Upper lobe of left lung (tissue), 6 donors: ENCODE measurements around the gene PCDHGB4. TPM values are rescaled to one million over a fixed set of nuclear protein-coding genes. Genes with fewer than 3 reads are reported as not detected.
A peak's percentile ranks its signal among the peaks of the same experiment; 100 is the strongest.
"Not testable (repeated sequence)": the region's sequence is repeated elsewhere in the genome, so short reads cannot be mapped to it uniquely, and the experiment has no call there.

Source experiments
- ATAC-seq, 2 donors: fragments of 200-7000 bp; cut with Tn5 transposase; one replicate each; pipeline ENCODE4 v1.9.1; 2022; ENCODE audit warnings: mild to moderate bottlenecking in 2 of 2, moderate library complexity in 2 of 2; ENCODE audit not compliant: low FRiP score in 2 of 2
- DNase-seq, 2 donors: peaks; one replicate each; pipeline ENCODE4 v3.0.0-alpha.2; 2019 to 2020
- H3K27ac ChIP-seq, 4 donors: fragments of 200-600 bp; sonication (generic); one replicate each; pipeline ENCODE4 v1.5.1; 2016 to 2019
- H3K27me3 ChIP-seq, 4 donors: fragments of 200-600 bp; sonication (generic); one replicate each; pipeline ENCODE4 v1.5.1; 2017 to 2019
- H3K36me3 ChIP-seq, 4 donors: fragments of 200-600 bp; sonication (generic); one replicate each; pipeline ENCODE4 v1.5.1; 2016 to 2019
- H3K4me1 ChIP-seq, 4 donors: fragments of 200-600 bp; sonication (generic); one replicate each; pipeline ENCODE4 v1.5.1; 2018 to 2019
- H3K4me3 ChIP-seq, 4 donors: fragments of 200-600 bp; sonication (generic); one replicate each; pipeline ENCODE4 v1.5.1; 2017 to 2019; ENCODE audit warnings: mild to moderate bottlenecking in 2 of 4, moderate library complexity in 1 of 4
- H3K9me3 ChIP-seq, 4 donors: fragments of 200-600 bp; sonication (generic); one replicate each; pipeline ENCODE4 v1.5.1; 2018 to 2019
- EP300 ChIP-seq, 4 donors: sonication (generic); formaldehyde crosslinking; IDR thresholded peaks; one replicate each; pipeline ENCODE4 v1.5.1; 2017; ENCODE audit warnings: antibody characterized with exemption in 4 of 4, control low read depth in 2 of 4
- POLR2A ChIP-seq, 4 donors: fragments of 450-650 bp; IDR thresholded peaks; one replicate each; pipeline ENCODE4 v1.5.1; 2016 to 2017; ENCODE audit warnings: antibody characterized with exemption in 4 of 4, mild to moderate bottlenecking in 2 of 4
- POLR2AphosphoS5 ChIP-seq, 2 donors: sonication (generic); formaldehyde crosslinking; IDR thresholded peaks; one replicate each; pipeline ENCODE4 v1.5.1; 2017; ENCODE audit warnings: antibody characterized with exemption in 2 of 2
- WGBS, 2 donors: methylation state at CpG; one replicate each; pipeline ENCODE4 v1.1.5; 2017 to 2018; 5-methylcytosine and 5-hydroxymethylcytosine counted together
- total RNA-seq, 6 donors: library from RNA; depleted of rRNA in 4 of 6; stranded (reverse); fragments of >200 nt in 4 of 6; gene quantifications; one replicate each; pipeline versions ENCODE4 v1.1.0 to v1.2.1, GENCODE V29; 2016 to 2021
- TF ChIP-seq, protein P1 (sequence below), 6 experiments: fragments of 450-650 bp in 4 of 6; fragments of 200-600 bp in 2 of 6; sonication (generic) in 2 of 6; IDR thresholded peaks; one replicate each; pipeline ENCODE4 v1.5.1; 2016 to 2019; ENCODE audit warnings: antibody characterized with exemption in 6 of 6
- donor health status: DM: no; HTN: no; CAD: no; lungs with moderate emphysema.
- donor health status: DM: no; HTN: yes; CAD: no; lungs with severe emphysema.

The PCDHGB4 gene
- total RNA-seq, 6 donors from 2014 or later = 2.4 to 6.5 (median 2.9) TPM

DNA sequence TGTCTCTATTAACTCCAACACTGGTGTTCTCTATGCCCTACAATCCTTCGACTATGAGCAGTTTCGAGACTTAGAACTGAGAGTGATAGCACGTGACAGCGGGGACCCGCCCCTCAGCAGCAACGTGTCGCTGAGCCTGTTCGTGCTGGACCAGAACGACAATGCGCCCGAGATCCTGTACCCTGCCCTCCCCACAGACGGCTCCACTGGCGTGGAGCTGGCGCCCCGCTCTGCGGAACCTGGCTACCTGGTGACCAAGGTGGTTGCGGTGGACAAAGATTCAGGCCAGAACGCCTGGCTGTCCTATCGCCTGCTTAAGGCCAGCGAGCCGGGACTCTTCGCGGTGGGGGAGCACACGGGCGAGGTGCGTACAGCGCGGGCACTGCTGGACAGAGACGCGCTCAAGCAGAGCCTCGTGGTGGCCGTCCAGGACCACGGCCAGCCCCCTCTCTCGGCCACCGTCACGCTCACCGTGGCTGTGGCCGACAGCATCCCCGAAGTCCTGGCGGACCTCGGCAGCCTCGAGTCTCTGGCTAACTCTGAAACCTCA lies 35.3 kb downstream of the PCDHGB4 start:
- DNase-seq = peak in 1 of 2 donors; percentile 59
- Histone ChIP-seq H3K36me3 (no peaks in the 10 kb centered on the region), H3K27me3 (no peaks in the 10 kb centered on the region), H3K9me3 (peaks cover 80 to 97% (median 89%) of the 10 kb centered on the region in 4 donors), H3K4me1 (peaks cover 0 to 13% (median 1%) of the 10 kb centered on the region in 4 donors), H3K4me3 (no peak overlapping the region), H3K27ac (no peak overlapping the region)
- TF ChIP-seq POLR2A (IDR thresholded peaks at IDR 0.05) = no peak
- TF ChIP-seq EP300 (IDR thresholded peaks at IDR 0.05) = no peak
- TF ChIP-seq POLR2AphosphoS5 (IDR thresholded peaks at IDR 0.05) = no peak
- TF ChIP-seq, protein P1, sequence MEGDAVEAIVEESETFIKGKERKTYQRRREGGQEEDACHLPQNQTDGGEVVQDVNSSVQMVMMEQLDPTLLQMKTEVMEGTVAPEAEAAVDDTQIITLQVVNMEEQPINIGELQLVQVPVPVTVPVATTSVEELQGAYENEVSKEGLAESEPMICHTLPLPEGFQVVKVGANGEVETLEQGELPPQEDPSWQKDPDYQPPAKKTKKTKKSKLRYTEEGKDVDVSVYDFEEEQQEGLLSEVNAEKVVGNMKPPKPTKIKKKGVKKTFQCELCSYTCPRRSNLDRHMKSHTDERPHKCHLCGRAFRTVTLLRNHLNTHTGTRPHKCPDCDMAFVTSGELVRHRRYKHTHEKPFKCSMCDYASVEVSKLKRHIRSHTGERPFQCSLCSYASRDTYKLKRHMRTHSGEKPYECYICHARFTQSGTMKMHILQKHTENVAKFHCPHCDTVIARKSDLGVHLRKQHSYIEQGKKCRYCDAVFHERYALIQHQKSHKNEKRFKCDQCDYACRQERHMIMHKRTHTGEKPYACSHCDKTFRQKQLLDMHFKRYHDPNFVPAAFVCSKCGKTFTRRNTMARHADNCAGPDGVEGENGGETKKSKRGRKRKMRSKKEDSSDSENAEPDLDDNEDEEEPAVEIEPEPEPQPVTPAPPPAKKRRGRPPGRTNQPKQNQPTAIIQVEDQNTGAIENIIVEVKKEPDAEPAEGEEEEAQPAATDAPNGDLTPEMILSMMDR (IDR thresholded peaks at IDR 0.05) = no peak
- ATAC-seq = no peak
- 32% methylated on average over 28 to 39 of the region's 42 CpGs for WGBS, 2 donors

DNA sequence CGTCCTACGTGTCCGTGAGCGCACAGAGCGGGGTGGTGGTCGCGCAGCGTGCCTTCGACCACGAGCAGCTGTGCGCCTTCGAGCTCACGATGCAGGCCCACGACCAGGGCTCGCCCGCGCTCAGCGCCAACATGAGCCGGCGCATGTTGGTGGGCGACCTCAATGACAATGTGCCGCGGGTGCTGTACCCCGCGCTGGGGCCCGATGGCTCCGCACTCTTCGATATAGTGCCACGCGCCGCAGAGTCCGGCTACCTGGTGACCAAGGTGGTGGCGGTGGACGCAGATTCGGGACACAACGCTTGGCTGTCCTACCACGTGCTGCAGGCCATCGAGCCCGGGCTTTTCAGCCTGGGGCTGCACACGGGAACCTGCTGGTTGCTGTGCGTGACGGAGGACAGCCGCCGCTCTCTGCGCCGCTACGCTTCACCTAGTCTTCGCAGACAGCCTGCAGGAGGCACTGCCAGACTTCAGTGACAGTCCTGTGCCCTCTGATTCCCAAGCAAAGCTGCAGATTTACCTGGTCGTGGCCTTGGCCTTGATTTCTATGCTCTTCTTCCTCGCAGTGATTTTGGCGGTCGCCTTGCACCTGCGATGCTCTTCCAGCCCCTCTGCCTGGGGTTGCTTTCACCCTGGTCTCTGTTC lies 40.4 kb downstream of the PCDHGB4 start:
- Histone ChIP-seq H3K27me3 (no peaks in the 10 kb centered on the region), H3K9me3 (peaks cover 75 to 88% (median 82%) of the 10 kb centered on the region in 4 donors), H3K4me1 (peaks cover 0 to 11% (median 2%) of the 10 kb centered on the region in 4 donors), H3K36me3 (no peaks in the 10 kb centered on the region), H3K27ac (no peak overlapping the region), H3K4me3 (no peak overlapping the region)
- WGBS, 2 donors = 34 to 48% methylated on average over 17 to 43 of the region's 53 CpGs
- TF ChIP-seq POLR2AphosphoS5 (IDR thresholded peaks at IDR 0.05) = no peak
- TF ChIP-seq EP300 (IDR thresholded peaks at IDR 0.05) = no peak
- TF ChIP-seq, protein P1 (IDR thresholded peaks at IDR 0.05) = no peak
- no peak for TF ChIP-seq POLR2A (IDR thresholded peaks at IDR 0.05)
- DNase-seq = peak in 1 of 2 donors; percentile 71
- ATAC-seq = no peak

DNA sequence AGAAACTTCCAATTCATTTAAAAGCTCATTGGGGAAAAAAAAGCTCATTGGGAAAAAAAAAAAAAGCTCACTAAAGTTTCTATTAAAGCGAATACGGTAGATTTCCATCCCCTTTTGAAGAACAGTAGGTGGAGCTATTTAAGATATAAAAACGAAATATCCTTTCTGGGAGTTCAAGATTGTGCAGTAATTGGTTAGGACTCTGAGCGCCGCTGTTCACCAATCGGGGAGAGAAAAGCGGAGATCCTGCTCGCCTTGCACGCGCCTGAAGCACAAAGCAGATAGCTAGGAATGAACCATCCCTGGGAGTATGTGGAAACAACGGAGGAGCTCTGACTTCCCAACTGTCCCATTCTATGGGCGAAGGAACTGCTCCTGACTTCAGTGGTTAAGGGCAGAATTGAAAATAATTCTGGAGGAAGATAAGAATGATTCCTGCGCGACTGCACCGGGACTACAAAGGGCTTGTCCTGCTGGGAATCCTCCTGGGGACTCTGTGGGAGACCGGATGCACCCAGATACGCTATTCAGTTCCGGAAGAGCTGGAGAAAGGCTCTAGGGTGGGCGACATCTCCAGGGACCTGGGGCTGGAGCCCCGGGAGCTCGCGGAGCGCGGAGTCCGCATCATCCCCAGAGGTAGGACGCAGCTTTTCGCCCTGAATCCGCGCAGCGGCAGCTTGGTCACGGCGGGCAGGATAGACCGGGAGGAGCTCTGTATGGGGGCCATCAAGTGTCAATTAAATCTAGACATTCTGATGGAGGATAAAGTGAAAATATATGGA lies 43.0 kb downstream of the PCDHGB4 start, which contains the start of gene PCDHGA12:
PCDHGA12 (plus strand) TSS at position 176 of the 782 bp plus-strand sequence; CDS start at position 429, 253 bp downstream.
- no peak within 1 kb of the TSS for H3K27ac ChIP-seq
- no peaks in the 10 kb centered on the region for H3K27me3 ChIP-seq
- DNase-seq (peak in 1 of 2 donors; percentile 63), ATAC-seq (peak in 1 of 2 donors; percentile 85)
- H3K4me1 ChIP-seq = peaks cover 0 to 11% (median 2%) of the 10 kb centered on the region in 4 donors
- peaks cover 63 to 82% (median 76%) of the 10 kb centered on the region in 4 donors for H3K9me3 ChIP-seq
- H3K4me3 ChIP-seq = peak within 1 kb of the TSS in 3 of 4 donors; percentile 17 to 35 (median 34)
- TF ChIP-seq EP300 (IDR thresholded peaks at IDR 0.05) = no peak
- TF ChIP-seq, protein P1 (IDR thresholded peaks at IDR 0.05) = peak in 3 of 6 experiments; percentile 14 to 37 (median 32)
- 16 to 18% methylated on average over 33 of the region's 33 CpGs for WGBS, 2 donors
- H3K36me3 ChIP-seq = no peaks in the 10 kb centered on the region

DNA sequence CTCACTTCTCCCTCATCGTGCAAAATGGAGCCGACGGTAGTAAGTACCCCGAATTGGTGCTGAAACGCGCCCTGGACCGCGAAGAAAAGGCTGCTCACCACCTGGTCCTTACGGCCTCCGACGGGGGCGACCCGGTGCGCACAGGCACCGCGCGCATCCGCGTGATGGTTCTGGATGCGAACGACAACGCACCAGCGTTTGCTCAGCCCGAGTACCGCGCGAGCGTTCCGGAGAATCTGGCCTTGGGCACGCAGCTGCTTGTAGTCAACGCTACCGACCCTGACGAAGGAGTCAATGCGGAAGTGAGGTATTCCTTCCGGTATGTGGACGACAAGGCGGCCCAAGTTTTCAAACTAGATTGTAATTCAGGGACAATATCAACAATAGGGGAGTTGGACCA lies 43.8 kb downstream of the PCDHGB4 start:
- WGBS, 2 donors = 22% methylated on average over 19 to 35 of the region's 37 CpGs
- no peaks in the 10 kb centered on the region for H3K36me3 ChIP-seq
- DNase-seq (peak in 1 of 2 donors; percentile 78), ATAC-seq (peak in 1 of 2 donors; percentile 7)
- TF ChIP-seq EP300 (IDR thresholded peaks at IDR 0.05) (no peak), POLR2AphosphoS5 (IDR thresholded peaks at IDR 0.05) (no peak), POLR2A (IDR thresholded peaks at IDR 0.05) (no peak)
- TF ChIP-seq, protein P1 (IDR thresholded peaks at IDR 0.05) = no peak
- no peak overlapping the region for H3K27ac ChIP-seq
- H3K9me3 ChIP-seq = peaks cover 61 to 82% (median 71%) of the 10 kb centered on the region in 4 donors
- peak overlapping the region in 3 of 4 donors; percentile 17 to 35 (median 34) for H3K4me3 ChIP-seq
- peaks cover 0 to 11% (median 2%) of the 10 kb centered on the region in 4 donors for H3K4me1 ChIP-seq
- no peaks in the 10 kb centered on the region for H3K27me3 ChIP-seq

DNA sequence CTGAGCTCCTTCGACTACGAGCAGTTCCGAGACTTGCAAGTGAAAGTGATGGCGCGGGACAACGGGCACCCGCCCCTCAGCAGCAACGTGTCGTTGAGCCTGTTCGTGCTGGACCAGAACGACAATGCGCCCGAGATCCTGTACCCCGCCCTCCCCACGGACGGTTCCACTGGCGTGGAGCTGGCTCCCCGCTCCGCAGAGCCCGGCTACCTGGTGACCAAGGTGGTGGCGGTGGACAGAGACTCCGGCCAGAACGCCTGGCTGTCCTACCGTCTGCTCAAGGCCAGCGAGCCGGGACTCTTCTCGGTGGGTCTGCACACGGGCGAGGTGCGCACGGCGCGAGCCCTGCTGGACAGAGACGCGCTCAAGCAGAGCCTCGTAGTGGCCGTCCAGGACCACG lies 44.8 kb downstream of the PCDHGB4 start:
- Histone ChIP-seq H3K4me1 (peaks cover 0 to 11% (median 2%) of the 10 kb centered on the region in 4 donors), H3K9me3 (peaks cover 53 to 81% (median 68%) of the 10 kb centered on the region in 4 donors)
- ATAC-seq, H3K4me3 ChIP-seq, H3K27me3 ChIP-seq, H3K36me3 ChIP-seq, H3K27ac ChIP-seq: not testable (repeated sequence)
- DNase-seq = peak in 1 of 2 donors; percentile 68
- 39 to 51% methylated on average over 2 to 29 of the region's 38 CpGs for WGBS, 2 donors

DNA sequence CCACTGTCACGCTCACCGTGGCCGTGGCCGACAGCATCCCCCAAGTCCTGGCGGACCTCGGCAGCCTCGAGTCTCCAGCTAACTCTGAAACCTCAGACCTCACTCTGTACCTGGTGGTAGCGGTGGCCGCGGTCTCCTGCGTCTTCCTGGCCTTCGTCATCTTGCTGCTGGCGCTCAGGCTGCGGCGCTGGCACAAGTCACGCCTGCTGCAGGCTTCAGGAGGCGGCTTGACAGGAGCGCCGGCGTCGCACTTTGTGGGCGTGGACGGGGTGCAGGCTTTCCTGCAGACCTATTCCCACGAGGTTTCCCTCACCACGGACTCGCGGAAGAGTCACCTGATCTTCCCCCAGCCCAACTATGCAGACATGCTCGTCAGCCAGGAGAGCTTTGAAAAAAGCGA lies 45.2 kb downstream of the PCDHGB4 start:
- Histone ChIP-seq H3K4me1 (peaks cover 0 to 11% (median 2%) of the 10 kb centered on the region in 4 donors), H3K9me3 (peaks cover 49 to 81% (median 64%) of the 10 kb centered on the region in 4 donors)
- H3K27me3 ChIP-seq, H3K27ac ChIP-seq, H3K36me3 ChIP-seq, ATAC-seq, H3K4me3 ChIP-seq: not testable (repeated sequence)
- peak in 1 of 2 donors; percentile 76 for DNase-seq
- WGBS, 2 donors = 26 to 30% methylated on average over 13 to 29 of the region's 29 CpGs
